KOPT-K1 (cell line): ENCODE results near the gene EEF2K.
"Not testable (repeated sequence)": the region's sequence is repeated elsewhere in the genome, so short reads cannot be mapped to it uniquely, and the experiment has no call there.

Experiments used
- H3K27ac ChIP-seq: fragments of 200-600 bp; sonication (generic); 2 replicates; pipeline ENCODE4 v1.5.1; 2016; ENCODE audit warnings: antibody characterized with exemption, mild to moderate bottlenecking, low read depth, low read length; ENCODE audit not compliant: poor library complexity, severe bottlenecking
- H3K36me3 ChIP-seq: fragments of 200-600 bp; sonication (generic); 2 replicates; pipeline ENCODE4 v1.5.1; 2017; ENCODE audit warnings: antibody characterized with exemption, mild to moderate bottlenecking, low read length, moderate library complexity; ENCODE audit not compliant: insufficient read depth
- H3K9me3 ChIP-seq: fragments of 200-600 bp; sonication (generic); 2 replicates; pipeline ENCODE4 v1.5.1; 2017; ENCODE audit warnings: antibody characterized with exemption, low read length, mild to moderate bottlenecking; ENCODE audit not compliant: insufficient read depth, poor library complexity, severe bottlenecking

EEF2K gene

DNA sequence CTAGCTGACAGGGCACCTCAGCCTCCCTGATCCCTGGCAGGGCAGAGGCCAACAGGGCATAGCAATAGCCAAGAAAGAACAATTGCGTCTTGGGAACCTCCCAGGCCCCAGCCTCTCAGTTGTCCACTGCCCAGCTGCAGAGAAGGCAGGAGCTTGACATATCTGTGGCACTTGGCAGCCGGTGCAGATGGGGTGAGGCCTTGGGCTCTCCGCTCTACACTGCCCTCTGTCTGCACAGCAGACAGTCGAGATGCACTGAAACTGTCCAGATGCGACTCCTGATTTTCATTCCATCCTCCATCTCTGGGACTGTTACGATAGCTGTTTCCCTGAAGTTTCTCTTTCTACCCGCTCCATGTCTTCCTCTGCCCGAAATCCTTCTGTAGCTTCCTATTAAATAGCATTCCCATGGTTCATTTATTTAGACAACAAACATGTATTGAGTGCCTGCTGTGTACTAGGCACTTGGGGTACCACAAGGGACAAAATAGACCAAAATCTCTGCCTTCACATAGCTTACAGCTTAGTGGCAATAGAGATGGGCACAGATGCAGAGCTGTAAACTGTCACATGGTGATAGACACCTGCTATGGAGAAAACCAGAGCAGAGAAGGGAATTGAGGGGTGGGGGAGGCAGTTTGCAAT, 94.5 kb downstream of the EEF2K start:
- Histone ChIP-seq H3K36me3 (peaks cover 58% of the 10 kb centered on the region), H3K27ac (no peak overlapping the region), H3K9me3 (no peaks in the 10 kb centered on the region)

DNA sequence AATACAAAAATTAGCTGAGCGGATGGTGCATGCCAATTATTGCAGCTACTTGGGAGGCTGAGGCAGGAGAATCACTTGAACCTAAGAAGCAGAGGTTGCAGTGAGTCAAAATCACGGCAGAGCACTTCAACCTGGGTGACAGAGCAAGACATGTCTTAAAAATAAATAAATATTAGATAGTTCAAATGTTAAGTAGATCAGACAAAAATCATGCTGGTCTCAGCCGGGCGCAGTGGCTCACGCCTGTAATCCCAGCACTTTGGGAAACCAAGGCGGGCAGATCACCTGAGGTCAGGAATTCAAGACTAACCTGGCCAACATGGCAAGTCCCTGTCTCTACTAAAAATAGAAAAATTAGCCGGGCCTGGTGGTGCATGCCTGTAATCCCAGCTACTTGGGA, 95.3 kb downstream of the EEF2K start:
- peaks cover 66% of the 10 kb centered on the region for H3K36me3 ChIP-seq
- not testable (repeated sequence) for H3K9me3 ChIP-seq, H3K27ac ChIP-seq

DNA sequence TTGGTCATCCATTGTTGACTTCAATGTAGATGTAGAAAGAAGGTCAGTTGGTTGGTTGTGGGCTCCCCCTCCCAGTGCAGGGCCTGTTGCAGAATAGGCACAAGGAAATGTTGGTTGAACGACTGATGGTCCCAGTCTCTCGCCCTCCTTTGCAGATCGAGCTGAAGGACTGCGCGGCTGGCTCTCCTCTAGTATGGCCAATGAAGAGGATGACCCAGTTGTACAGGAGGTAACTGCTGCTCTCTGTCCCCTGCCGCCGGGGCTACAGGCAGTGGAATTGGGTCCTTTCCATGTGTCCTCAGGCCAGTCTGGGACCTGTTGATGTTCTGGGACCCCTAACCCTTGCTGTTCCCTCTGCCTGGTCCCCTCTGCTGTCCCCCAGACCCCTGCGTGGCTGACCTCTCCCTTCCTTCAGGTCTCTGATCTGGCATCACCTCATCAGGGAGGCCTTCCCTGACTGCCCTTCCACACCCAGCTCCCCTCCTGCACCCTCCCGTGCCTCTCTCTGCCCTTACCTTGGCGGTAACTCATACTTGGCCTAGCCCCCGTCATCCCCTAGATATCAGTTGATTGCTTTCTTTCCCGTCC, 96.8 kb downstream of the EEF2K start:
- Histone ChIP-seq H3K36me3 (peaks cover 81% of the 10 kb centered on the region), H3K27ac (no peak overlapping the region)

DNA sequence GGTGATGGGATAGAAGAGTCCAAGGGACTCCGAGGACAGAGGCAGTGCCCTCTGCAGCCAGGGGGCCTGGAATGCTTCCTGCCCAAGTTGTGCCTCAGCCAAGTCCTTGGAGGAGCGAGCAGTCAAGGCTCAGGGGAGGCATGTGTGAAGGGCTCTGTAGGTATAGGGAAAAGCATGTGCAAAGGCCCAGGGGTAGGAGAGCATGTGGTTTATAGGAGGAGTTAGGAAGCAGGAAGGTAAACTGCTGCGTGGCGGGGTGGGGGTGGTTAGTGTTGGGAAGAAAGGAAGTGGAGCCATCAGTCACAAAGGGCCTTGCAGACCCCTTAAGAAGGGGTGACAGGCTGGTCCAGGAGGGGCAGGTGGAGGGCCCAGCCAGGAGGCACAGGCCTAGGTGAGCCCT, 98.3 kb downstream of the EEF2K start:
- Histone ChIP-seq H3K36me3 (peaks cover 96% of the 10 kb centered on the region), H3K27ac (no peak overlapping the region), H3K9me3 (no peaks in the 10 kb centered on the region)

More for the DNA sequence above, 96.8 kb downstream of the EEF2K start:
- no peaks in the 10 kb centered on the region for H3K9me3 ChIP-seq

DNA sequence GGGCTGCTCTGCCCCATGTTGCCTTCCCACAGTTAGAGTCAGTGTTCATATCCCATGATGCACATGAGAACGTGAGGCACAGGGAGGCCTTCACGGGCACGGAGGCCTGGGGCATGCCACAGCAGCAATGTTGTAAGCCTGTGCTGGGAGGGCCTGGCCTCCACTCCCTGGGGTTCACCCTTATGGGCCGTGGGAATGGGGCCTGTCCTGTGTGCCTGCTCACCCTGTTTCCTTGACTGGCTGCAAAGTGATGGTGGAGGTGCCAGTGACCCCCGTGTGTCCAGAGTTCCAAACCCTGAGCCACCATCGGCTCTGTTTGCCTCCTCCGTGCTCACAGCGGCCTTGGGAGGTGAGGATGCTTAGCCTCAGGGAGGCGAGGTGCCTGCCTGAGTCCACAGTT, 100.7 kb downstream of the EEF2K start:
- Histone ChIP-seq H3K9me3 (no peaks in the 10 kb centered on the region), H3K36me3 (peaks cover 93% of the 10 kb centered on the region), H3K27ac (no peak overlapping the region)

DNA sequence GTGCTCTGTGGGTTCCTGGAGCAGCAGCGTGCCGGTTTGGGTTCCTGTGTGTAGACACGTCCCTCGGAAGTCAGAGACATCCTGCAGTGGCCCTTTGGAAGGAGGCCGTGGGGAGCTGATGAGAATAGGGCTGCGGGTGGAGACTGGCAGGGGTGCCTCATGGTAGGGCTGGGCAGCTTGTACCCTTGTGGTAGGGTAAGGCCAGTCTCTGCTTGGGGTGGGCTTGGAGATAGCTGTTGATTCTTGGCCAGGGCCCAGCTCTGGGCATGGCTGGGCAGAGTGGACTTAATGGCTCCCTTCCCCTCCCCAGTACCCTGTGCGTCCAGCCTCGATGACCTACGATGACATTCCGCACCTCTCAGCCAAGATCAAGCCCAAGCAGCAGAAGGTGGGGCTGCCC, 101.8 kb downstream of the EEF2K start:
- Histone ChIP-seq H3K27ac (no peak overlapping the region), H3K9me3 (no peaks in the 10 kb centered on the region), H3K36me3 (peaks cover 93% of the 10 kb centered on the region)

DNA sequence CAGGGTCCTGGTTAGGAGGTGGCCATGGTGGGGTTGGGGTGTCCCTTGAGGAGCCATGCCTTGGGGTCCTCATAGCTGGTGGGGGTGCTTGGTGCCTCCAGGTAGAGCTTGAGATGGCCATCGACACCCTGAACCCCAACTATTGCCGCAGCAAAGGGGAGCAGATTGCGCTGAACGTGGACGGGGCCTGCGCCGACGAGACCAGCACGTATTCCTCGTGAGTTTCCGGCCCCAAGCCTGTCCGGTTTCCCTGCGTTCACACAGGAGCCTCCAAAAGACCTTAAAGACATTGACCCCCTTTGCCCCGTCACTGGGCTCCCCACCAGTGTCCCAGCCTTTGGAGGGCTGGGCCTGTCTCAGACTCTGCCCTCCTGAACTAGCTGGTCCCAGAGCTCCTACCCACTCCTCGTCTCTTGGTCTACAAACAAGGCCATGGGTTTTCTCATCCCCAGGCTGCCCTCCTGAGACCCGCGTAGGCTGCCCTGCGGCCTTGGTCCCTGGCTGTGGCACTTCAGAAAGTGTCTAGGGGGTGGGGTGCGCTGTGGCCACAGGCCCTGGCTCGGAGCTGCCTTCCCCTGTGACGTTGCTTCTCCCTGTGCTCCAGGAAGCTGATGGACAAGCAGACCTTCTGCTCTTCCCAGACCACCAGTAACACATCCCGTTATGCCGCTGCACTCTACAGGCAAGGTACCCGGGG, 102.9 kb downstream of the EEF2K start:
- Histone ChIP-seq H3K9me3 (no peaks in the 10 kb centered on the region), H3K36me3 (peaks cover 95% of the 10 kb centered on the region), H3K27ac (no peak overlapping the region)

DNA sequence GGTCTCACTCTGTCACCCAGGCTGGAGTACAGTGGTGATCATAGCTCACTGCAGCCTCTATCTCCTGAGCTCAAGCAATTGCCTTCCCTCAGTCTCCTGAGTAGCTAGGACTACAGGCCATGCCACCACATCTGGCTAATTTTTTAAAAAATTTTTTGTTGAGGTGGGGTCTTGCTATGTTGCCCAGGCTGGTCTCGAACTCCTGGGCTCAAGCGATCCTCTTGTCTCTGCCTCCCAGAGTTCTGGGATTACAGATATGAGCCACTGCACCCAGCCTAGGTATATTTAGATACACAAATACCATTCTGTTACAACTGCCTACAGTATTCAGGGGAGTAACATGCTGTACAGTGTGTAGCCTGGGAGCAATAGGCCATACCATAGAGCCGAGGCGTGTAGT, 105.4 kb downstream of the EEF2K start:
- no peaks in the 10 kb centered on the region for H3K9me3 ChIP-seq
- H3K27ac ChIP-seq, result no peak overlapping the region
- H3K36me3 ChIP-seq, result peaks cover 93% of the 10 kb centered on the region

DNA sequence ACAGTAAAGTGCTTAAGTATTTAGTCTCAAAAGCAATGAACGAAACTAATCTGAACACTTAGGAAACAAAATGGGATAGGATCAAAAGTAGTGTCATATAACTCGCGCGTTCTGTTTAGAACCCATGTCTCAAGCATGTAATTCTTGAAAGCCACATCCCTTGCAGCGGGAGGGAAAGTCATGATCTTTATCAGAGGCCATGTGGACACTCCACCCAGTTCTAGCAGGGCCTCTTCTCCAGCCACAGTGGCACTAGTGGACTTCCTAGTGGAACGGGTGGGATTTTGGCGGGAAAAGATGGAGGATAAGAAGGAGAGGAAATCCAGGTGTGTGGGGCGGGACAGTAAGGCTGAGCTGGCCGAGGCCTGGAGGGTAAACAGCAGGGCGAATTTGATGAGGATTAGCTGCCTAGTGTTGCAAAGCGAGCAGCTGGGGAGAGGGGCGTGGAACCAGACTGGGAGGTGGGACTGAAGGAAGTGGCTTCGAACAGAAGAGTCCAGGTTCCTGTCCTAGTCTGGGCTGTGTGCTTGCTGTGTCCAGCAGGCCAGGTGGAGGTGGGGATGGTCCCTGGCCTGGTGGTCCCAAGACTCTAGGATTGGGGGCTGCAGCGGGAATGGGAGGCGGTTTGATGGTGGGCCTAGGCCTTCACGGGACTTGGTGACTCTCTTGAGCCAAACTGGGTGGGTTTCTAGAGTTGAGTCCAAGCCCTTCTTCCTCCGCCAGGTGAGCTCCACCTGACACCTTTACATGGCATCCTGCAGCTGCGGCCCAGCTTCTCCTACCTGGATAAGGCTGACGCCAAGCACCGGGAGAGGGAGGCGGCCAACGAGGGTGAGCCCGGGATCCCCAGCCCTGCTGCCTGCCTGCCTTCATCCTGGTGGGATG, 107.1 kb downstream of the EEF2K start:
- no peak overlapping the region for H3K27ac ChIP-seq
- no peaks in the 10 kb centered on the region for H3K9me3 ChIP-seq
- H3K36me3 ChIP-seq, result peaks cover 93% of the 10 kb centered on the region

DNA sequence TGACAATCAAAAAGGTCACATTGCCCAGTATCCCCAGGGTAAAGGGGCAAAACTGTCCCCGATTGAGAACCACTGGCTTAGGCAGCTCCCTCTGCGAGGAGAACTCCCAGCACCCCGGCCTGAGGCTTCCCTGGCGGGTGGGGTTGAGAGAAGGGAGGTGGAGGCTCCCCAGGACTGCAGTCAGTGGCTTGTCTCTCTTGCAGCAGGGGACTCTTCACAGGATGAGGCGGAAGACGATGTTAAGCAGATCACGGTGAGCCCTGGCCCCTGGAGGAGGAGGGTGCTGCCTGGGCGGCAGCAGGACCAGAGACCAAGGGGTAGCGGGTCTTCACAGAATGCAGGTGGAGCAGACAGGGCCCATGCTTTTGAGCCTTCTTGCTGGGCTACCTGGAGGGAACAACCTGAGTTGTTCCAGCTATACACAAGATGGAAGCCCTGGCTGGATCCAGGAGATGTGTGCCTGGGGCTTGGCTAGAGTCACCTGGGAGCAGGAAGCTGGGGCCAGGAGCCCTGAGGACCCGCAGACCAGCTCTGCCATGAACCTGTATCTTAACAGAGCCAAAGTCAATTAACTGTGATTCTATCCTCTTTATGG, 107.9 kb downstream of the EEF2K start:
- Histone ChIP-seq H3K9me3 (no peaks in the 10 kb centered on the region), H3K36me3 (peaks cover 93% of the 10 kb centered on the region), H3K27ac (no peak overlapping the region)

DNA sequence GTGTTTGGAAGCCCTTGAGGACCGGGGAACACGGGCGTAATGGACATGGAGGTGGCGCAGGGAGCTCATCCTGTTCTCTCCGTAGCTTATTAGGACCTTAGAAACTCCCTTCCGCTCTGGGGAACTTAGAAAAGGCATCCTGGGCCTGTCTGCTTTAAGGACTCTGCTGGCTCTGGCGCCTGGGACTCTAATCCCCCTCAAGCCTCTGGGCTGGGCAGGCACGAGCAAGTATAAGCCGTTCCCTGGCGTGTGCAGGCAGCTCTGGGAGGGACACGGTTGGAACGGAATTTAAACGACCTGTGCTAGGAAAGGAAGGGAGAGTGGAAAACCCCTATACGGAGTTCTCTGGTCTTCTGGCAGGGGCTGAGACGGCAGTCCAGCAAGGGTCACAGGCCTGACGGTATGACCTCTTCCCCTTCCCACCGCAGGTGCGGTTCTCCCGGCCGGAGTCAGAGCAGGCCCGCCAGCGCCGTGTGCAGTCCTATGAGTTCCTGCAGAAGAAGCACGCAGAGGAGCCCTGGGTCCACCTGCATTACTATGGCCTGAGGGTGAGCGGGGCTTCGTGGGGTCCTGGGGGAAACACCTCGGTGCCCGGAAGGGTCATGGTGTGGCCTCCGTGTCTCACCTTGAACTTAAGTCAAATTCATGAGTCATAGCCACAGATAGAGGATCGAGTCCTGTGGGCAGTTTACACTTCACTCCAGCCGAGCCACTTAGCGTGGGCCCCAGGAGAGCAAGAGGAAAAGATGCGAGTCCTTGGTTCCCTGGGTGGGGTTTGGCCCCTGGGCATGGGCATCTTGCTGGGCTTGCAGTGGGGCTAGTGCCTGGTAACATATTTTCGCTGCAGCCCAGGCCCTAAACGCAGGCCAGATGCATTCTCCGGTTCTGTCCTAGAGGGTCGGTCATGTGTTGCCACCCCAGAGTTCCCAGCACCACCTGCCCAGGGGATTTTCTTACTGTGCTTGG, 108.9 kb downstream of the EEF2K start:
- H3K36me3 ChIP-seq, result peaks cover 93% of the 10 kb centered on the region
- no peak overlapping the region for H3K27ac ChIP-seq
- H3K9me3 ChIP-seq, result no peaks in the 10 kb centered on the region

DNA sequence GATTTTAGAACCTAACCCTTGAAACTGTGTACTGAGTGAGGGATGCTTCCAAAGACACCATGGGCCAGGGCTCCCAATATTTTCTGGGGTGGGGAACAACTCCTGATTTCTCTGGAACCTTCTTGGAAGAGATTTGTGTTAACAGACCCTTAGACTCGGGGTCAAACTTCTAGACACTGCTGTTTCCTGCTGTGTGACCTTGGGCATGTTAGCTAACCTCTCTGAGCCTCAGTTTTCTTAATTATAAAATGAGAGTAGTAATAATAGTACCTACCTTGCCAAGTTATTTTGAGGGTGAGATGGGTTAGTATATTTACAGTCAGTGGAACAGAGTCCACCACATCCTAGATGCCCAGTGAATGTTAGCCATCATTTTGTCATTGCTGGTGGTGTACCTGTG, 109.9 kb downstream of the EEF2K start:
- Histone ChIP-seq H3K9me3 (no peaks in the 10 kb centered on the region), H3K27ac (no peak overlapping the region), H3K36me3 (peaks cover 98% of the 10 kb centered on the region)

DNA sequence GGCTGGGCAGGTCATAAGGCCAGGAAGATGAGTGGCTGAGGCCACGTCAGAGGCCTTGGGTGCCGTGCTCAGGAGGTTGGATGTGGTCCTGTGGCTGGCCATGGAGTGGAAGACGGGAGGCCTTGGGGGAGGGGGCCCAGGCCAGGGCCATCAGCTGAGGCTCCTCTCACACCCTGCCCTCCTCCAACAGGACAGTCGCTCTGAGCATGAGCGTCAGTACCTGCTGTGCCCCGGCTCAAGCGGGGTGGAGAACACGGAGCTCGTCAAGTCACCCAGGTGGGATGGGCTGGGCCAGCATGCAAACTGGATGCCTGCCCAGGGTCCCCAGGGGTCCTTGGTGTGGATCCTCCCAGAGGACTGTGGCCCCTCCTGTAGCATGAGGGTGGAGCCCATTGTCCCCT, 110.3 kb downstream of the EEF2K start:
- no peak overlapping the region for H3K27ac ChIP-seq
- H3K9me3 ChIP-seq, result no peaks in the 10 kb centered on the region
- peaks cover 98% of the 10 kb centered on the region for H3K36me3 ChIP-seq

DNA sequence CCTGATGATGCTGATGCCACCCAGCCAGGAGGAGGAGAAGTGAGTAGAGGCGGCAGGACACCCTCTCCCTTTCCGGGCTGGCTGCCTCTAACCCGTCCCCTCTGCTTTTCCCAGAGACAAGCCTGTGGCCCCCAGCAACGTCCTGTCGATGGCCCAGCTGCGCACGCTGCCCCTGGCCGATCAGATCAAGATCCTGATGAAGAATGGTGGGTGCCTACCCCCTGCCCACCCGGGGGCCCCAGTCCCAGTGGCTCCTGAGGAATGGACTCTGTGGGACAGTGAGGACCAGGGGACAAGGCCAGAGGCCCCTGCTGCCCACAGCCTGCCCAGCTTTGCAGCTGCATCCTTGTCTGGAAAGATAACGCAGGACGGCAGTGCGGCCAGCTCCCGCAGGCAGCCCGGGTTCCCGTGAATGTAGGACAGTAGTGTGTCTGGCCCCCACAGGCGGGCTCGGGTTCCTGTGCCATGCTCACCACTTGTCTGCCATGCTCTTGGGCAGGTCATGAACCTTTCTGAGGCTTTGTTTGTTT, 111.0 kb downstream of the EEF2K start:
- Histone ChIP-seq H3K27ac (no peak overlapping the region), H3K9me3 (no peaks in the 10 kb centered on the region), H3K36me3 (peaks cover 98% of the 10 kb centered on the region)
